SK-N-SH treated with all-trans-retinoic acid at 6 μM for 48 hours (cell line): Measurements from ENCODE around the gene SAT1.

Experiments
- ATAC-seq: fragments of 200-7000 bp; cut with Tn5 transposase; 3 replicates; pipeline ENCODE4 v1.9.1; 2020; ENCODE audit warnings: mild to moderate bottlenecking, moderate library complexity
- ARNTL ChIP-seq: fragments of 450-650 bp; formaldehyde crosslinking; IDR thresholded peaks from 2 replicates; pipeline ENCODE4 v1.5.0; 2020; ENCODE audit warnings: low read depth, mild to moderate bottlenecking, moderate library complexity, borderline replicate concordance
- CREB5 ChIP-seq: fragments of 250-450 bp; sonication (Bioruptor Pico); IDR thresholded peaks from 2 replicates; pipeline ENCODE4 v1.5.1; 2020; ENCODE audit warnings: low read depth, mild to moderate bottlenecking, moderate library complexity
- CSDC2 ChIP-seq: fragments of 250-450 bp; sonication (Bioruptor Pico); IDR thresholded peaks from 2 replicates; pipeline ENCODE4 v1.5.0; 2020; ENCODE audit warnings: mild to moderate bottlenecking, moderate library complexity
- CSRNP3 ChIP-seq: fragments of 250-450 bp; sonication (Bioruptor Pico); IDR thresholded peaks from 2 replicates; pipeline ENCODE4 v1.5.1; 2021; ENCODE audit warnings: mild to moderate bottlenecking, moderate library complexity
- ESRRG ChIP-seq: fragments of 250-450 bp; sonication (Bioruptor Pico); IDR thresholded peaks from 2 replicates; pipeline ENCODE4 v1.6.1; 2021; ENCODE audit warnings: mild to moderate bottlenecking
- GLIS3 ChIP-seq: fragments of 250-450 bp; sonication (Bioruptor Pico); IDR thresholded peaks from 2 replicates; pipeline ENCODE4 v1.5.0; 2020; ENCODE audit warnings: mild to moderate bottlenecking, moderate library complexity
- ISL1 ChIP-seq: fragments of 250-450 bp; sonication (Bioruptor Pico); IDR thresholded peaks from 2 replicates; pipeline ENCODE4 v2.1.2; 2022; ENCODE audit warnings: mild to moderate bottlenecking, moderate library complexity
- OSR1 ChIP-seq: fragments of 250-450 bp; sonication (Bioruptor Pico); IDR thresholded peaks from 2 replicates; pipeline ENCODE4 v1.8.0; 2022; ENCODE audit warnings: moderate library complexity, mild to moderate bottlenecking, inconsistent platforms
- PATZ1 ChIP-seq: fragments of 250-450 bp; sonication (Bioruptor Pico); IDR thresholded peaks from 2 replicates; pipeline ENCODE4 v1.8.0; 2020; ENCODE audit warnings: mild to moderate bottlenecking, moderate library complexity, borderline replicate concordance
- POU6F1 ChIP-seq: fragments of 250-450 bp; sonication (Bioruptor Pico); IDR thresholded peaks from 2 replicates; pipeline ENCODE4 v1.8.0; 2021; ENCODE audit warnings: low read depth, mild to moderate bottlenecking, moderate library complexity, borderline replicate concordance
- PPARA ChIP-seq: fragments of 250-450 bp; sonication (Bioruptor Pico); IDR thresholded peaks from 2 replicates; pipeline ENCODE4 v1.5.0; 2020; ENCODE audit warnings: mild to moderate bottlenecking, borderline replicate concordance
- RARB ChIP-seq: fragments of 250-450 bp; sonication (Bioruptor Pico); IDR thresholded peaks from 2 replicates; pipeline ENCODE4 v1.8.0; 2021; ENCODE audit warnings: mild to moderate bottlenecking, moderate library complexity
- SNAI2 ChIP-seq: fragments of 250-450 bp; sonication (Bioruptor Pico); IDR thresholded peaks from 2 replicates; pipeline ENCODE4 v1.5.0; 2020; ENCODE audit warnings: mild to moderate bottlenecking, moderate library complexity
- TOX ChIP-seq: fragments of 250-450 bp; sonication (Bioruptor Pico); IDR thresholded peaks from 2 replicates; pipeline ENCODE4 v1.8.0; 2021; ENCODE audit warnings: mild to moderate bottlenecking, moderate library complexity, borderline replicate concordance
- TSHZ2 ChIP-seq: fragments of 250-450 bp; sonication (Bioruptor Pico); IDR thresholded peaks from 2 replicates; pipeline ENCODE4 v1.5.0; 2020; ENCODE audit warnings: mild to moderate bottlenecking, moderate library complexity
- ZC3H10 ChIP-seq: fragments of 250-450 bp; sonication (Bioruptor Pico); IDR thresholded peaks from 2 replicates; pipeline ENCODE4 v1.5.1; 2021; ENCODE audit warnings: mild to moderate bottlenecking, moderate library complexity
- ZFP3 ChIP-seq: fragments of 250-450 bp; sonication (Bioruptor Pico); IDR thresholded peaks from 2 replicates; pipeline ENCODE4 v1.5.0; 2020; ENCODE audit warnings: mild to moderate bottlenecking, moderate library complexity
- ZNF565 ChIP-seq: fragments of 450-650 bp; formaldehyde crosslinking; conservative IDR thresholded peaks from 2 replicates; pipeline ENCODE4 v1.5.0; 2020; ENCODE audit warnings: low read depth, mild to moderate bottlenecking, moderate library complexity
- ZNF8 ChIP-seq: fragments of 450-650 bp; formaldehyde crosslinking; IDR thresholded peaks from 2 replicates; pipeline ENCODE4 v1.5.0; 2020; ENCODE audit warnings: mild to moderate bottlenecking, moderate library complexity

SAT1 gene

GRCh38 chrX:23752740-23753415 is 30.1 kb upstream of the SAT1 start:
- TF ChIP-seq ESRRG (CRISPR knock-in tag) (no peak), RARB (CRISPR knock-in tag) (no peak), TSHZ2 (CRISPR knock-in tag) (no peak)
- TF ChIP-seq, all 23 proteins: peak for 0
- peak; percentile 69 for ATAC-seq

- ATAC-seq = no peak
- no peak for TF ChIP-seq PATZ1 (CRISPR knock-in tag)
- no peak for TF ChIP-seq ZNF565 (CRISPR knock-in tag)
- no peak for TF ChIP-seq POU6F1 (CRISPR knock-in tag)
- TF ChIP-seq CSRNP3 (CRISPR knock-in tag) = no peak
- no peak for TF ChIP-seq TOX (CRISPR knock-in tag)
- TF ChIP-seq ZNF8 (CRISPR knock-in tag) = no peak
- no peak for TF ChIP-seq PPARA (CRISPR knock-in tag)
- no peak for TF ChIP-seq TSHZ2 (CRISPR knock-in tag)
- no peak for TF ChIP-seq OSR1
- no peak for TF ChIP-seq ZC3H10
- no peak for TF ChIP-seq CSDC2
- TF ChIP-seq CREB5 = no peak
Measured at GRCh38 chrX:23754664-23755063, 28.3 kb upstream of the SAT1 start.

GRCh38 chrX:23756165-23756564 is 26.8 kb upstream of the SAT1 start:
- peak; percentile 65 for ATAC-seq
- TF ChIP-seq TSHZ2 (CRISPR knock-in tag) (no peak), SNAI2 (CRISPR knock-in tag) (no peak), CREB5 (no peak), RARB (CRISPR knock-in tag) (no peak), ARNTL (CRISPR knock-in tag) (no peak), GLIS3 (CRISPR knock-in tag) (no peak), ISL1 (CRISPR knock-in tag) (no peak), ZFP3 (CRISPR knock-in tag) (no peak), TOX (CRISPR knock-in tag) (no peak), ZC3H10 (no peak), OSR1 (no peak)
- TF ChIP-seq, all 23 proteins: peak for 0
